GM23338 (cell line): ENCODE measurements around the gene ZPR1. TPM values are rescaled to one million over a fixed set of nuclear protein-coding genes. Genes with fewer than 3 reads are reported as not detected.

ENCODE experiments used
- ATAC-seq: fragments of 200-7000 bp; cut with Tn5 transposase; 3 replicates; pipeline ENCODE4 v1.9.1; 2020
- DNase-seq: peaks from one replicate; pipeline ENCODE4 v3.0.0-alpha.2; 2015; ENCODE audit warnings: low spot score
- H2AFZ ChIP-seq: fragments of 200-600 bp; sonication (generic); 2 replicates; pipeline ENCODE4 v1.8.0; 2016; ENCODE audit warnings: antibody characterized with exemption, mild to moderate bottlenecking, moderate library complexity
- H3F3A ChIP-seq: fragments of 200-600 bp; sonication (generic); replicated peaks from 2 replicates; pipeline ENCODE4 v1.8.0; 2017; ENCODE audit warnings: antibody characterized with exemption, mixed run types, low read depth
- H3K27ac ChIP-seq: fragments of 200-600 bp; sonication (generic); 2 replicates; pipeline ENCODE4 v1.6.1; 2016; ENCODE audit warnings: low read depth
- H3K27me3 ChIP-seq: fragments of 200-600 bp; sonication (generic); 2 replicates; pipeline ENCODE4 v1.8.0; 2016; ENCODE audit warnings: mild to moderate bottlenecking, mixed run types, moderate library complexity; ENCODE audit not compliant: insufficient read depth
- H3K36me3 ChIP-seq: fragments of 200-600 bp; sonication (generic); 2 replicates; pipeline ENCODE4 v1.8.0; 2016; ENCODE audit warnings: mild to moderate bottlenecking; ENCODE audit not compliant: insufficient read depth
- H3K4me1 ChIP-seq: fragments of 200-600 bp; sonication (generic); 2 replicates; pipeline ENCODE4 v1.8.0; 2016; ENCODE audit warnings: mild to moderate bottlenecking, moderate library complexity; ENCODE audit not compliant: insufficient read depth
- H3K4me2 ChIP-seq: fragments of 200-600 bp; sonication (generic); 2 replicates; pipeline ENCODE4 v1.7.1; 2017; ENCODE audit warnings: mixed run types
- H3K4me3 ChIP-seq: fragments of 200-600 bp; sonication (generic); 2 replicates; pipeline ENCODE4 v1.6.1; 2016; ENCODE audit warnings: mixed run types
- H3K79me2 ChIP-seq: fragments of 200-600 bp; sonication (generic); replicated peaks from 2 replicates; pipeline ENCODE4 v1.8.0; 2017; ENCODE audit warnings: mild to moderate bottlenecking; ENCODE audit not compliant: insufficient read depth
- H3K9me2 ChIP-seq: fragments of 200-600 bp; sonication (generic); 2 replicates; pipeline ENCODE4 v1.8.0; 2017; ENCODE audit not compliant: insufficient read depth
- H4K20me1 ChIP-seq: fragments of 200-600 bp; sonication (generic); replicated peaks from 2 replicates; pipeline ENCODE4 v1.8.0; 2017; ENCODE audit warnings: mild to moderate bottlenecking; ENCODE audit not compliant: insufficient read depth
- H3K27ac Mint-ChIP-seq: 2 replicates; pipeline ENCODE4 v1.8.0; 2020; ENCODE audit warnings: inconsistent platforms, mild to moderate bottlenecking, moderate library complexity, mixed read lengths
- H3K27me3 Mint-ChIP-seq: 3 replicates; pipeline ENCODE4 v1.8.0; 2022; ENCODE audit warnings: low read depth, mild to moderate bottlenecking, moderate library complexity, mixed read lengths, inconsistent platforms; ENCODE audit not compliant: insufficient read depth, poor library complexity
- H3K36me3 Mint-ChIP-seq: 3 replicates; pipeline ENCODE4 v1.8.0; 2021; ENCODE audit warnings: low read depth, mild to moderate bottlenecking, inconsistent platforms, moderate library complexity, mixed read lengths
- H3K4me1 Mint-ChIP-seq: 3 replicates; pipeline ENCODE4 v1.8.0; 2020; ENCODE audit warnings: mild to moderate bottlenecking, inconsistent platforms, mixed read lengths
- H3K4me3 Mint-ChIP-seq: 3 replicates; pipeline ENCODE4 v1.8.0; 2021; ENCODE audit warnings: moderate library complexity, mild to moderate bottlenecking, inconsistent platforms, mixed read lengths
- H3K9me3 Mint-ChIP-seq: 3 replicates; pipeline ENCODE4 v1.8.0; 2020; ENCODE audit warnings: moderate library complexity, mild to moderate bottlenecking, inconsistent platforms, mixed read lengths
- CREB1 ChIP-seq: fragments of 250-450 bp; sonication (Bioruptor Pico); IDR thresholded peaks from 2 replicates; pipeline ENCODE4 v1.5.0; 2020; ENCODE audit warnings: low read depth, mild to moderate bottlenecking, moderate library complexity
- CTCF ChIP-seq, 2 experiments: fragments of 200-600 bp in 1 of 2; sonication (generic) in 1 of 2; conservative IDR thresholded peaks; 2 replicates each; pipeline versions ENCODE4 v1.5.1 to v1.6.1; 2016 to 2017; ENCODE audit warnings: antibody characterized with exemption in 2 of 2, low read depth in 2 of 2, mild to moderate bottlenecking in 2 of 2, moderate library complexity in 1 of 2
- ETS1 ChIP-seq: IDR thresholded peaks from 2 replicates; pipeline ENCODE4 v1.6.1; 2016; ENCODE audit warnings: antibody characterized with exemption
- EZH2 ChIP-seq: fragments of 200-600 bp; sonication (generic); IDR thresholded peaks from one replicate; pipeline ENCODE4 v1.8.0; 2017; ENCODE audit warnings: antibody characterized with exemption, mild to moderate bottlenecking, low read depth; ENCODE audit not compliant: unreplicated experiment
- EZH2phosphoT487 ChIP-seq: fragments of 200-600 bp; sonication (generic); IDR thresholded peaks from one replicate; pipeline ENCODE4 v1.8.1; 2018; ENCODE audit warnings: antibody characterized with exemption; ENCODE audit not compliant: unreplicated experiment
- JUNB ChIP-seq: IDR thresholded peaks from one replicate; pipeline ENCODE4 v1.6.1; 2016; ENCODE audit warnings: antibody characterized with exemption; ENCODE audit not compliant: unreplicated experiment
- NANOG ChIP-seq: IDR thresholded peaks from 2 replicates; pipeline ENCODE4 v1.6.1; 2016; ENCODE audit warnings: antibody characterized with exemption, borderline replicate concordance
- POLR2AphosphoS5 ChIP-seq: IDR thresholded peaks from 2 replicates; pipeline ENCODE4 v1.6.1; 2016; ENCODE audit warnings: antibody characterized with exemption, low read depth
- REST ChIP-seq: IDR thresholded peaks from one replicate; pipeline ENCODE4 v1.6.1; 2018; ENCODE audit warnings: antibody characterized with exemption; ENCODE audit not compliant: unreplicated experiment
- STAT1 ChIP-seq: IDR thresholded peaks from one replicate; pipeline ENCODE4 v1.6.1; 2016; ENCODE audit warnings: antibody characterized with exemption; ENCODE audit not compliant: unreplicated experiment
- ZNF114 ChIP-seq: fragments of 250-450 bp; sonication (Bioruptor Pico); IDR thresholded peaks from 2 replicates; pipeline ENCODE4 v1.5.0; 2020; ENCODE audit warnings: mild to moderate bottlenecking, moderate library complexity
- ZNF331 ChIP-seq: fragments of 250-450 bp; sonication (Bioruptor Pico); IDR thresholded peaks from 2 replicates; pipeline ENCODE4 v1.5.0; 2020; ENCODE audit warnings: low read depth, mild to moderate bottlenecking, moderate library complexity
- ZNF462 ChIP-seq: fragments of 250-450 bp; sonication (Bioruptor Pico); IDR thresholded peaks from 2 replicates; pipeline ENCODE4 v1.5.0; 2020; ENCODE audit warnings: mild to moderate bottlenecking, moderate library complexity
- polyA plus RNA-seq: library from polyadenylated mRNA; unstranded; fragments of >200 nt; fragmentation: Nextera tagmentation; extraction: Ambion mirVana; gene quantifications from 2 replicates; pipeline ENCODE4 v1.2.1, GENCODE V29; 2016
- total RNA-seq: library from RNA; depleted of rRNA; stranded (reverse); fragments of >200 nt; shearing (Covaris generic); gene quantifications from 2 replicates; pipeline ENCODE4 v1.2.3, GENCODE V29; 2014

ZPR1 gene
- total and polyA plus RNA-seq, 2 experiments from 2014 or later, result 55.4 to 96.7 TPM

GRCh38 chr11:116833816-116834534 lies 46.2 kb upstream of the ZPR1 start:
- no peak overlapping the region for H2AFZ ChIP-seq
- no peaks in the 10 kb centered on the region for H3K36me3 ChIP-seq
- no peaks in the 10 kb centered on the region for H3K79me2 ChIP-seq
- H3K27ac ChIP-seq, result no peak overlapping the region
- no peaks in the 10 kb centered on the region for H4K20me1 ChIP-seq
- Mint-ChIP-seq H3K36me3 (no peaks in the 10 kb centered on the region), H3K27ac (no peak overlapping the region), H3K4me3 (no peak overlapping the region), H3K27me3 (peaks cover 19% of the 10 kb centered on the region), H3K9me3 (no peaks in the 10 kb centered on the region), H3K4me1 (peaks cover 26% of the 10 kb centered on the region)
- 0 out of 2 replicates have a peak, but pooled peaks cover 3% of the 10 kb centered on the region for H3F3A ChIP-seq
- peaks cover 6% of the 10 kb centered on the region; the same call in 1 of the 2 replicates for H3K4me1 ChIP-seq
- no peak for TF ChIP-seq POLR2AphosphoS5
- TF ChIP-seq JUNB, result no peak
- no peak for TF ChIP-seq NANOG
- no peak for TF ChIP-seq EZH2phosphoT487
- TF ChIP-seq CTCF (conservative IDR thresholded peaks at IDR 0.05; ENCODE audit: low read depth in 2 of 2), result no peak
- TF ChIP-seq ETS1, result no peak
- no peak for TF ChIP-seq ZNF331 (CRISPR knock-in tag)
- no peak for TF ChIP-seq REST
- no peak for TF ChIP-seq ZNF114 (CRISPR knock-in tag)
- TF ChIP-seq CREB1 (CRISPR knock-in tag), result no peak
- no peak for TF ChIP-seq ZNF462
- no peak for TF ChIP-seq EZH2
- TF ChIP-seq STAT1, result no peak
- no peak overlapping the region for H3K4me2 ChIP-seq
- H3K27me3 ChIP-seq, result no peaks in the 10 kb centered on the region
- DNase-seq (no peak), ATAC-seq (no peak)
- H3K9me2 ChIP-seq, result no peaks in the 10 kb centered on the region
- H3K4me3 ChIP-seq, result no peak overlapping the region
